ENCODE measurements around the gene L1CAM.
"Not testable (repeated sequence)": the region's sequence is repeated elsewhere in the genome, so short reads cannot be mapped to it uniquely, and the experiment has no call there.

Gene L1CAM

GRCh38 chrX:153825042-153825441 is 60.9 kb downstream of the L1CAM start:
- no peak for DNase-seq

- no peak for DNase-seq
Measured at GRCh38 chrX:153824348-153824747, 61.6 kb downstream of the L1CAM start.

GRCh38 chrX:153821066-153821465 is 64.9 kb downstream of the L1CAM start:
- DNase-seq, result no peak

- no peak for DNase-seq
Measured at GRCh38 chrX:153820601-153821000, 65.4 kb downstream of the L1CAM start.

- no peak for DNase-seq
Measured at GRCh38 chrX:153819384-153820040, 66.5 kb downstream of the L1CAM start.

GRCh38 chrX:153818571-153819383 is 67.2 kb downstream of the L1CAM start:
- peak; percentile 39 for DNase-seq

- not testable (repeated sequence) for DNase-seq
Measured at GRCh38 chrX:153818064-153818463, 67.9 kb downstream of the L1CAM start.

GRCh38 chrX:153816831-153817690 is 68.9 kb downstream of the L1CAM start:
- DNase-seq, result peak; percentile 31

- DNase-seq, result no peak
Measured at GRCh38 chrX:153814591-153815315, 71.2 kb downstream of the L1CAM start.

- no peak for DNase-seq
Measured at GRCh38 chrX:153813161-153813560, 72.8 kb downstream of the L1CAM start.

- no peak for DNase-seq
Measured at GRCh38 chrX:153812220-153812619, 73.8 kb downstream of the L1CAM start.
